ENCODE results near the gene OBSCN. TPM values are rescaled to one million over a fixed set of nuclear protein-coding genes. Genes with fewer than 3 reads are reported as not detected.

Gene OBSCN
- total RNA-seq, 1 experiment from 2014 or later: 5.6 TPM

DNA sequence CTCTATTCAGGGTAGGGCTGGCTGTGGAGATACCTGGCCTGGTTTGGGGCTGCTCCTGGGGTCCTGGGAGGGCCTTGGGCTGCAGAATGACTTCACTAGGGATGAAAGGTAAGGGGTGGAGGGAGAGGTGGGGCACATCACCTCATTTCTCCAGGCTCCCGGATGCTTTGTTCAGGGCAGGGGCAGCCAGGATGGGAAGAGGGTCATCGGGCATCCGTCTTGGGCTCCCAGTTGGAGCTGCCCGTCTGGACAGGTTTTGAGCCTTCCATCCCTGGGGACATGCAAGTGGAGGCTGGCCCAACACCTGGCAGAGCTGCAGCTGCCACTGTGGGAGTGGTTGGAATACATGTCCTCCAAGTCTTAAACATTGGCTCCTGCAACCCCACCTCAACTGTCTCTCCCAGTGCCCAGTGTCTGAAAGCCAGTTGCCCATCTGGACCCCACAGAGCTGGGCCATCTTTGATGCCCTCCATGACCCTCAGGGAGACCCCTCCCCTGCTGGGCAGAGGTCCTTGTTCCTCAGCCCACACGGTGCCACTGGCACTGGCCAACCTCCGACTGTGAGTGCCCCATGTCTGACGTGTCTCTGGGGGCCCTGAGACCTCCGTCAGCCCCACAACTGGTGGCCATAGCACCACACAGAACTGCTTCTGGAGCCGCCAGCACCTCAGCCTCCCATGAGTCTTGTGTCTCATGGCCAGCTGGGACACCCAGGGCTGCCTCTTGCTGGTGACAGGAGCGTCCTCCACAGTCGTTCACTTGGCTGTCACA, 145.9 kb downstream of the OBSCN start:
- DNase-seq: no peak
- TF ChIP-seq, protein P1, sequence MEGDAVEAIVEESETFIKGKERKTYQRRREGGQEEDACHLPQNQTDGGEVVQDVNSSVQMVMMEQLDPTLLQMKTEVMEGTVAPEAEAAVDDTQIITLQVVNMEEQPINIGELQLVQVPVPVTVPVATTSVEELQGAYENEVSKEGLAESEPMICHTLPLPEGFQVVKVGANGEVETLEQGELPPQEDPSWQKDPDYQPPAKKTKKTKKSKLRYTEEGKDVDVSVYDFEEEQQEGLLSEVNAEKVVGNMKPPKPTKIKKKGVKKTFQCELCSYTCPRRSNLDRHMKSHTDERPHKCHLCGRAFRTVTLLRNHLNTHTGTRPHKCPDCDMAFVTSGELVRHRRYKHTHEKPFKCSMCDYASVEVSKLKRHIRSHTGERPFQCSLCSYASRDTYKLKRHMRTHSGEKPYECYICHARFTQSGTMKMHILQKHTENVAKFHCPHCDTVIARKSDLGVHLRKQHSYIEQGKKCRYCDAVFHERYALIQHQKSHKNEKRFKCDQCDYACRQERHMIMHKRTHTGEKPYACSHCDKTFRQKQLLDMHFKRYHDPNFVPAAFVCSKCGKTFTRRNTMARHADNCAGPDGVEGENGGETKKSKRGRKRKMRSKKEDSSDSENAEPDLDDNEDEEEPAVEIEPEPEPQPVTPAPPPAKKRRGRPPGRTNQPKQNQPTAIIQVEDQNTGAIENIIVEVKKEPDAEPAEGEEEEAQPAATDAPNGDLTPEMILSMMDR (IDR thresholded peaks at IDR 0.05; ENCODE audit: insufficient read depth in 1 of 2, low read depth in 1 of 2, low read length in 1 of 2, severe bottlenecking in 1 of 2, unreplicated experiment in 1 of 2): no peak
- BruUV-seq (replicated peaks): no TSS peak
- Mint-ChIP-seq H3K9me3 (ENCODE audit: unreplicated experiment) (no peaks in the 10 kb centered on the region), H3K27me3 (ENCODE audit: insufficient read depth, unreplicated experiment) (no peaks in the 10 kb centered on the region), H3K4me1 (ENCODE audit: low read depth, unreplicated experiment) (no peaks in the 10 kb centered on the region), H3K4me3 (ENCODE audit: unreplicated experiment) (no peak overlapping the region), H3K27ac (ENCODE audit: unreplicated experiment) (no peak overlapping the region), H3K36me3 (ENCODE audit: insufficient read depth, unreplicated experiment) (no peaks in the 10 kb centered on the region)
- Histone ChIP-seq H3K4me3 (ENCODE audit: low read depth, low read length) (no peak overlapping the region), H3K27me3 (replicated peaks; ENCODE audit: control insufficient read depth, insufficient read depth, low read length) (no peaks in the 10 kb centered on the region), H3K9me3 (no peaks in the 10 kb centered on the region), H3K36me3 (ENCODE audit: control insufficient read depth, insufficient read depth, low read length) (no peaks in the 10 kb centered on the region), H3K4me1 (no peaks in the 10 kb centered on the region)
- ChIA-PET POLR2A (no interaction called here), CTCF (no interaction called here)
- intact Hi-C loops (cut with micrococcal nuclease; ENCODE audit: unreplicated experiment): no loop called here

DNA sequence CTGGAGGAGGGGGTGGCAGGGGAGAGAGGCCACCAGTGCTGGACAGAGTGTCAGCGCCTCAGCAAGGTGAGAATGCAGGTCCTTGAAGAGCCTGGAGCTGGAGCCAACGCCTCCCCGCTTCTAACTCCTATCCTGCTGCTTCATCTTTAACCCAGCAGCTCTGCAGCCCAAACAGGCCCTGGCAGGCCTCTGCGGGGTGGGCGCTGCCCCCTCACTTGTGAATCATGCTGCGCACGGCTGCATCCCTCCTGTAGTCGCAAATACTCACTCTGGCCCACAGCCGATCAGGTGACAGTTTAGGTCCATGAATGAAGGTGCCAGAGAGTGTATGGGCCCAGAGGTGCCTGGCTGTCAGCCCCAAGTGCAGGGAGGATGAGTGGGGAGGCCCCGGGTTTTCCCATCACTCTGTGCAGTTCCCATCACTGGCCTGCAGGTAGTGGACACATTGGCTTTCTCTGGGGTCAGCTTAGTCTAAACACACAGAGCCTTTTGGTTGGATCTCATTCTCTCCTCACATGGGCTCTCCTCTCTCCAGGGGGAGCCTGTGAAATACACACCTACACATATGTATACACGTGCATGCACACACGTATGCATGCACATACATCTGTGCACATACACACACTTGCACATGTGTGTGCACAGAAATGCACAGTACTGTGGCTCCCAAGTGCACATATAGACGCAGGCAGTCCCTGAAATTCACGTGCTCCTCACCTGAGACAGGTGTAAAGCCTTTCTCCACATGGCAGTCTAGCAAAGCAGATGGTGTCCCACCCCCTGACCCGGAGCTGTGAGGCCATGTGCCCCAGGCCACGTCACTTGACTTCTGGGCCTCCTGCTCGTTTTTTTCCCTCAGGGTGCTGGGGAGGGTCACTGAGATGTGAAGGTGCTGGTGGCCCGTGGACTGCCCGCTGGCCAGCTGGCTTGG, 146.8 kb downstream of the OBSCN start:
- no peaks in the 10 kb centered on the region for H3K4me1 Mint-ChIP-seq (ENCODE audit: low read depth, unreplicated experiment)
- no peaks in the 10 kb centered on the region for H3K9me3 Mint-ChIP-seq (ENCODE audit: unreplicated experiment)
- intact Hi-C loops (cut with micrococcal nuclease; ENCODE audit: unreplicated experiment): no loop called here
- Histone ChIP-seq H3K4me1 (no peaks in the 10 kb centered on the region), H3K4me3 (ENCODE audit: low read depth, low read length) (no peak overlapping the region), H3K27me3 (replicated peaks; ENCODE audit: control insufficient read depth, insufficient read depth, low read length) (no peaks in the 10 kb centered on the region), H3K9me3 (no peaks in the 10 kb centered on the region), H3K36me3 (ENCODE audit: control insufficient read depth, insufficient read depth, low read length) (no peaks in the 10 kb centered on the region)
- BruUV-seq (replicated peaks): no TSS peak
- H3K4me3 Mint-ChIP-seq (ENCODE audit: unreplicated experiment): no peak overlapping the region
- H3K36me3 Mint-ChIP-seq (ENCODE audit: insufficient read depth, unreplicated experiment): no peaks in the 10 kb centered on the region
- no peak for DNase-seq
- TF ChIP-seq, protein P1 (IDR thresholded peaks at IDR 0.05; ENCODE audit: insufficient read depth in 1 of 2, low read depth in 1 of 2, low read length in 1 of 2, severe bottlenecking in 1 of 2, unreplicated experiment in 1 of 2): peak in 1 of 2 experiments; percentile 4
- H3K27me3 Mint-ChIP-seq (ENCODE audit: insufficient read depth, unreplicated experiment): no peaks in the 10 kb centered on the region
- POLR2A ChIA-PET: no interaction called here
- CTCF ChIA-PET: no interaction called here
- H3K27ac Mint-ChIP-seq (ENCODE audit: unreplicated experiment): no peak overlapping the region

DNA sequence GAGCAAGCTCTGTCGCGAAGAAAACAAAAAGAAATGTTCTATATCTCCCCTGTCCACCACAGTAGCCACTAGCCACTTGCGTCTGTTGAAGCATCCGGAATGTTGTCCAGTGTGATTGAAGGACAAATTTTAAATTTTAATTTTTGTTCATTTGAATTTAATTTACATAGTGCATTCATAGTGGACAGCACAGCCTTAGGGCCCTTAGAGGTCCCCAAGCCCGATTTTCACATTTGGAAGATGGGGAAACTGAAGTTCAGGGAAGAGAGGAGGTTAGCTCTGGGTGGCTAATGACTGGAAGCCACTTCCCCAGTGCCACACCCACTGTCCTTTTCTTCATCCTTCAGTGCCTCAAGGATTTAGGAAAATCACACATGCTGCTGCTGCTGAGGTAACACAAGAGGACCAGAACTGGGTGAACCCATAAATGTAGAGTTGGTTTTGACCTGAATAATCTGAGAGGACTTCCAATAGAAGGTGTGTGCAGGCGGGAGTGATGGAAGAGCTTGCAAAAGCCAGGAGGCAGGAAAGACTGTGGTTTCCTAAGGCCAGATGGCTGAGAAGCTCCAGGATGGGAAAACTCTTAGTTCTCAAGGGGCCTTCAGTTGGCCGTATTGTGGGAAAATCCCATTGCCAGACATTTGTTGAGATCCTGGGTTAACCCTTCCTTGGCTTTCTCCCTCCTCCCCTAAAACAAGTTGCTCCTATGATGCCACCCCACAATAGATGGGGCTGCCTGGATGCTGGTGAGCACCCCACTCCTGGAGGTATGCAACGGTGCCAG, 149.2 kb downstream of the OBSCN start:
- intact Hi-C loops (cut with micrococcal nuclease; ENCODE audit: unreplicated experiment): no loop called here
- H3K4me1 Mint-ChIP-seq (ENCODE audit: low read depth, unreplicated experiment): no peaks in the 10 kb centered on the region
- no TSS peak for BruUV-seq (replicated peaks)
- no peak overlapping the region for H3K4me3 Mint-ChIP-seq (ENCODE audit: unreplicated experiment)
- POLR2A ChIA-PET: no interaction called here
- H3K4me1 ChIP-seq: no peaks in the 10 kb centered on the region
- no peaks in the 10 kb centered on the region for H3K9me3 Mint-ChIP-seq (ENCODE audit: unreplicated experiment)
- H3K27ac Mint-ChIP-seq (ENCODE audit: unreplicated experiment): no peak overlapping the region
- no peaks in the 10 kb centered on the region for H3K9me3 ChIP-seq
- no peaks in the 10 kb centered on the region for H3K27me3 ChIP-seq (replicated peaks; ENCODE audit: control insufficient read depth, insufficient read depth, low read length)
- H3K4me3 ChIP-seq (ENCODE audit: low read depth, low read length): no peak overlapping the region
- no peak for DNase-seq
- H3K36me3 Mint-ChIP-seq (ENCODE audit: insufficient read depth, unreplicated experiment): no peaks in the 10 kb centered on the region
- no peaks in the 10 kb centered on the region for H3K27me3 Mint-ChIP-seq (ENCODE audit: insufficient read depth, unreplicated experiment)
- no peaks in the 10 kb centered on the region for H3K36me3 ChIP-seq (ENCODE audit: control insufficient read depth, insufficient read depth, low read length)
- CTCF ChIA-PET: no interaction called here
- TF ChIP-seq, protein P1 (IDR thresholded peaks at IDR 0.05; ENCODE audit: insufficient read depth in 1 of 2, low read depth in 1 of 2, low read length in 1 of 2, severe bottlenecking in 1 of 2, unreplicated experiment in 1 of 2): no peak
